SK-N-SH (cell line): ENCODE measurements around the gene CHST1. TPM values are rescaled to one million over a fixed set of nuclear protein-coding genes. Genes with fewer than 3 reads are reported as not detected.

Experiments used
- CTCF ChIA-PET: fragments of 300-600, 350-600 bp; formaldehyde crosslinking; extraction: SDS; loops from one replicate; lab custom pipeline; 2021; lab: Yijun Ruan, JAX
- POLR2A ChIA-PET: fragments of 350-600 bp; sonication (Branson Sonifier 250); formaldehyde crosslinking; extraction: SDS; loops from one replicate; lab custom pipeline; 2020; ENCODE audit warnings: antibody characterized with exemption, inconsistent platforms; lab: Yijun Ruan, JAX
- DNase-seq: peaks from one replicate; pipeline ENCODE4 v3.0.0; 2012
- H2AFZ ChIP-seq: fragments of 200-600 bp; sonication (generic); 2 replicates; pipeline ENCODE4 v1.8.1; 2016; ENCODE audit warnings: antibody characterized with exemption, mild to moderate bottlenecking, low read depth
- H3F3A ChIP-seq: fragments of 200-600 bp; sonication (generic); replicated peaks from 2 replicates; pipeline ENCODE3; 2016; ENCODE audit warnings: antibody characterized with exemption, mild to moderate bottlenecking; ENCODE audit not compliant: insufficient read depth
- H3K27ac ChIP-seq, 2 experiments: fragments of 200-500 bp in 1 of 2; fragments of 200-600 bp in 1 of 2; sonication (Bioruptor generic) in 1 of 2; sonication (generic), shearing (Covaris generic) in 1 of 2; 2 replicates each; pipeline versions ENCODE4 v1.5.1 to v1.6.1; 2014 to 2016; ENCODE audit warnings: low read depth in 2 of 2, inconsistent platforms in 1 of 2, low read length in 1 of 2, mild to moderate bottlenecking in 1 of 2, mixed read lengths in 1 of 2
- H3K27me3 ChIP-seq: fragments of 200-600 bp; sonication (generic), shearing (Covaris generic); 2 replicates; pipeline ENCODE4 v1.6.1; 2016; ENCODE audit warnings: mixed run types; ENCODE audit not compliant: insufficient read depth
- H3K36me3 ChIP-seq, 2 experiments: fragments of 200-500 bp in 1 of 2; fragments of 200-600 bp in 1 of 2; sonication (Bioruptor generic) in 1 of 2; sonication (generic) in 1 of 2; replicated peaks in 1 of 2; 2 replicates each; pipeline versions ENCODE3 to v1.5.1; 2014 to 2016; ENCODE audit warnings: low read length in 1 of 2, mild to moderate bottlenecking in 1 of 2; ENCODE audit not compliant: insufficient read depth in 2 of 2, control insufficient read depth in 1 of 2
- H3K4me1 ChIP-seq, 2 experiments: fragments of 200-500 bp in 1 of 2; fragments of 200-600 bp in 1 of 2; sonication (Bioruptor generic) in 1 of 2; sonication (generic), shearing (Covaris generic) in 1 of 2; 2 replicates each; pipeline versions ENCODE4 v1.5.1 to v1.6.1; 2014 to 2016; ENCODE audit warnings: low read depth in 1 of 2, low read length in 1 of 2, mixed run types in 1 of 2; ENCODE audit not compliant: insufficient read depth in 2 of 2, control insufficient read depth in 1 of 2
- H3K4me2 ChIP-seq: fragments of 200-600 bp; sonication (generic), shearing (Covaris generic); 2 replicates; pipeline ENCODE4 v1.6.1; 2017; ENCODE audit warnings: mixed run types
- H3K4me3 ChIP-seq, 2 experiments: fragments of 200-500 bp in 1 of 2; fragments of 200-600 bp in 1 of 2; sonication (Bioruptor generic) in 1 of 2; sonication (generic), shearing (Covaris generic) in 1 of 2; 2 replicates each; pipeline versions ENCODE4 v1.5.1 to v1.8.1; 2014 to 2016; ENCODE audit warnings: low read depth in 2 of 2, inconsistent platforms in 1 of 2, low read length in 1 of 2, mild to moderate bottlenecking in 1 of 2, mixed read lengths in 1 of 2, moderate library complexity in 1 of 2
- H3K79me2 ChIP-seq: fragments of 200-600 bp; sonication (generic); 2 replicates; pipeline ENCODE4 v1.8.1; 2017; ENCODE audit warnings: mild to moderate bottlenecking; ENCODE audit not compliant: insufficient read depth
- H3K9ac ChIP-seq: fragments of 200-600 bp; sonication (generic); 2 replicates; pipeline ENCODE4 v1.6.1; 2017; ENCODE audit warnings: mixed run types
- H3K9me2 ChIP-seq: fragments of 200-600 bp; sonication (generic); 2 replicates; pipeline ENCODE4 v1.6.1; 2017; ENCODE audit warnings: mixed run types
- H3K9me3 ChIP-seq: fragments of 200-600 bp; sonication (generic); 2 replicates; pipeline ENCODE4 v1.6.1; 2017; ENCODE audit warnings: mixed run types, mild to moderate bottlenecking, moderate library complexity
- H4K20me1 ChIP-seq: fragments of 200-600 bp; sonication (generic); 2 replicates; pipeline ENCODE4 v1.6.1; 2017; ENCODE audit warnings: mild to moderate bottlenecking, mixed run types; ENCODE audit not compliant: insufficient read depth
- CHD2 ChIP-seq: fragments of 150-350 bp; IDR thresholded peaks from 2 replicates; pipeline ENCODE4 v1.6.1; 2018; ENCODE audit warnings: low read length; ENCODE audit not compliant: partially characterized antibody
- EZH2phosphoT487 ChIP-seq: fragments of 200-600 bp; sonication (generic); IDR thresholded peaks from 2 replicates; pipeline ENCODE4 v1.6.1; 2017; ENCODE audit warnings: low read depth, mixed run types, mild to moderate bottlenecking, antibody characterized with exemption, moderate library complexity, borderline replicate concordance
- FOSL2 ChIP-seq: IDR thresholded peaks from 2 replicates; pipeline ENCODE4 v1.4.0; 2012; ENCODE audit warnings: low read depth, mild to moderate bottlenecking, moderate library complexity, borderline replicate concordance
- FOXJ3 ChIP-seq: sonication (generic); formaldehyde crosslinking; IDR thresholded peaks from 2 replicates; pipeline ENCODE4 v1.5.1; 2020; ENCODE audit warnings: mild to moderate bottlenecking, missing genetic modification reagents
- FOXM1 ChIP-seq: IDR thresholded peaks from 2 replicates; pipeline ENCODE4 v1.4.0; 2012; ENCODE audit warnings: low read depth, mild to moderate bottlenecking
- GABPA ChIP-seq: IDR thresholded peaks from 2 replicates; pipeline ENCODE4 v1.4.0; 2012; ENCODE audit warnings: low read depth, mild to moderate bottlenecking
- GATA2 ChIP-seq: sonication (generic); formaldehyde crosslinking; IDR thresholded peaks from 2 replicates; pipeline ENCODE4 v1.5.0; 2020; ENCODE audit warnings: mild to moderate bottlenecking, missing genetic modification reagents
- MEF2A ChIP-seq: IDR thresholded peaks from 2 replicates; pipeline ENCODE4 v1.4.0; 2012; ENCODE audit warnings: low read depth, borderline replicate concordance
- NFIC ChIP-seq: IDR thresholded peaks from 2 replicates; pipeline ENCODE4 v1.4.0; 2012; ENCODE audit warnings: borderline replicate concordance
- NRF1 ChIP-seq: IDR thresholded peaks from 2 replicates; pipeline ENCODE4 v1.6.1; 2012; ENCODE audit warnings: low read depth, mild to moderate bottlenecking, low read length
- POLR2AphosphoS5 ChIP-seq: IDR thresholded peaks from 2 replicates; pipeline ENCODE4 v1.6.1; 2012; ENCODE audit warnings: low read depth, low read length
- RAD21 ChIP-seq: IDR thresholded peaks from 2 replicates; pipeline ENCODE4 v1.6.1; 2012; ENCODE audit warnings: mild to moderate bottlenecking, low read length
- RXRA ChIP-seq: IDR thresholded peaks from 2 replicates; pipeline ENCODE4 v1.4.0; 2012; ENCODE audit warnings: low read depth, mild to moderate bottlenecking, borderline replicate concordance
- TAF1 ChIP-seq: IDR thresholded peaks from 2 replicates; pipeline ENCODE4 v1.6.1; 2012; ENCODE audit warnings: low read depth, mild to moderate bottlenecking, low read length, moderate library complexity, borderline replicate concordance
- TEAD4 ChIP-seq: IDR thresholded peaks from 2 replicates; pipeline ENCODE4 v1.4.0; 2012; ENCODE audit warnings: mild to moderate bottlenecking, borderline replicate concordance; ENCODE audit not compliant: insufficient read depth
- YY1 ChIP-seq: IDR thresholded peaks from 2 replicates; pipeline ENCODE4 v1.4.0; 2012; ENCODE audit warnings: low read depth, mild to moderate bottlenecking
- ZBTB33 ChIP-seq: IDR thresholded peaks from 2 replicates; pipeline ENCODE4 v1.4.0; 2012; ENCODE audit warnings: low read depth, borderline replicate concordance
- WGBS: methylation state at CpG from one replicate; pipeline ENCODE4 v1.1.6; 2017; ENCODE audit warnings: low lambda C conversion rate; 5-methylcytosine and 5-hydroxymethylcytosine counted together
- polyA plus RNA-seq, 3 experiments: library from polyadenylated mRNA; depleted of rRNA; stranded (reverse); fragments of >200 nt; gene quantifications; 2 replicates each; pipeline ENCODE4 v1.2.3, GENCODE V29; 2012
- TF ChIP-seq, protein P1 (sequence below): IDR thresholded peaks from 2 replicates; pipeline ENCODE4 v1.6.1; 2012; ENCODE audit warnings: mild to moderate bottlenecking, low read depth, low read length, moderate library complexity
- TF ChIP-seq, protein P2 (sequence below): fragments of 150-350 bp; IDR thresholded peaks from 2 replicates; pipeline ENCODE4 v1.6.1; 2017; ENCODE audit warnings: antibody characterized with exemption, low read length, low read depth, borderline replicate concordance

The CHST1 gene
- polyA plus RNA-seq, 1 of the 3 experiments (the other 2 are of a cell fraction), result 4.9 TPM

DNA sequence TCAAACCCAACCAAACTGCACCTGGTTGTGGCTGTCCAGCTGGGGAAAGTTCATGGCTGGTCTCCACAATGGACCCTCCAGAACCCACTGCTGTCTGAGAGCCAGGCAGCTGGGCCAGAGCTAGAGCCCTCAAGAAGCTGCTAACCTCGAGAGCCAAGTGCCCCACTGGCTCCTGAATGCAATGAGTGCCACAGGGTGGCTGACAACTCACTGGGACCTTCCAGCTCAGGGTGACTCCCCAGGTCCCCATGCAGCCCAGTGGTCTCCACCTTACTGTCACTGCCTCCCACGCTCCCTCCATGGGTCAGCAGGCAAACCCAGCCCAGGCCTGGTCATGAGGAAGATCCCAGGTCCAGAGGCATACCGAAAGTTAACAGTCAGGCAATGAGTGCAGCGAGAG lies 8.0 kb upstream of the CHST1 start:
- Histone ChIP-seq H3K9ac (no peak overlapping the region), H3K4me1 (no peaks in the 10 kb centered on the region), H3K27ac (no peak overlapping the region), H2AFZ (no peak overlapping the region), H3K27me3 (no peaks in the 10 kb centered on the region; the same call in 1 of the 2 replicates), H3K4me2 (no peak overlapping the region), H3K9me2 (no peaks in the 10 kb centered on the region), H3K36me3 (no peaks in the 10 kb centered on the region), H4K20me1 (no peaks in the 10 kb centered on the region), H3K4me3 (no peak overlapping the region), H3K79me2 (no peaks in the 10 kb centered on the region), H3F3A (no peaks in the 10 kb centered on the region), H3K9me3 (no peaks in the 10 kb centered on the region)
- CTCF ChIA-PET, result interaction anchor here (1.0 to 2.0 kb wide), 3 partner anchors 12 to 302 kb away, joined by 3 to 8 read pairs (median 6); no protein-coding TSS in a partner anchor
- WGBS, result 68% methylated on average over 4 of the region's 4 CpGs
- POLR2A ChIA-PET, result no interaction called here
- no peak for DNase-seq
- TF ChIP-seq, protein P1, sequence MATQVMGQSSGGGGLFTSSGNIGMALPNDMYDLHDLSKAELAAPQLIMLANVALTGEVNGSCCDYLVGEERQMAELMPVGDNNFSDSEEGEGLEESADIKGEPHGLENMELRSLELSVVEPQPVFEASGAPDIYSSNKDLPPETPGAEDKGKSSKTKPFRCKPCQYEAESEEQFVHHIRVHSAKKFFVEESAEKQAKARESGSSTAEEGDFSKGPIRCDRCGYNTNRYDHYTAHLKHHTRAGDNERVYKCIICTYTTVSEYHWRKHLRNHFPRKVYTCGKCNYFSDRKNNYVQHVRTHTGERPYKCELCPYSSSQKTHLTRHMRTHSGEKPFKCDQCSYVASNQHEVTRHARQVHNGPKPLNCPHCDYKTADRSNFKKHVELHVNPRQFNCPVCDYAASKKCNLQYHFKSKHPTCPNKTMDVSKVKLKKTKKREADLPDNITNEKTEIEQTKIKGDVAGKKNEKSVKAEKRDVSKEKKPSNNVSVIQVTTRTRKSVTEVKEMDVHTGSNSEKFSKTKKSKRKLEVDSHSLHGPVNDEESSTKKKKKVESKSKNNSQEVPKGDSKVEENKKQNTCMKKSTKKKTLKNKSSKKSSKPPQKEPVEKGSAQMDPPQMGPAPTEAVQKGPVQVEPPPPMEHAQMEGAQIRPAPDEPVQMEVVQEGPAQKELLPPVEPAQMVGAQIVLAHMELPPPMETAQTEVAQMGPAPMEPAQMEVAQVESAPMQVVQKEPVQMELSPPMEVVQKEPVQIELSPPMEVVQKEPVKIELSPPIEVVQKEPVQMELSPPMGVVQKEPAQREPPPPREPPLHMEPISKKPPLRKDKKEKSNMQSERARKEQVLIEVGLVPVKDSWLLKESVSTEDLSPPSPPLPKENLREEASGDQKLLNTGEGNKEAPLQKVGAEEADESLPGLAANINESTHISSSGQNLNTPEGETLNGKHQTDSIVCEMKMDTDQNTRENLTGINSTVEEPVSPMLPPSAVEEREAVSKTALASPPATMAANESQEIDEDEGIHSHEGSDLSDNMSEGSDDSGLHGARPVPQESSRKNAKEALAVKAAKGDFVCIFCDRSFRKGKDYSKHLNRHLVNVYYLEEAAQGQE, result no peak
- TF ChIP-seq YY1, result no peak
- TF ChIP-seq NFIC, result no peak
- TF ChIP-seq GATA2 (CRISPR knock-in tag), result no peak
- no peak for TF ChIP-seq CHD2
- TF ChIP-seq, all 33 proteins: peak for 0

DNA sequence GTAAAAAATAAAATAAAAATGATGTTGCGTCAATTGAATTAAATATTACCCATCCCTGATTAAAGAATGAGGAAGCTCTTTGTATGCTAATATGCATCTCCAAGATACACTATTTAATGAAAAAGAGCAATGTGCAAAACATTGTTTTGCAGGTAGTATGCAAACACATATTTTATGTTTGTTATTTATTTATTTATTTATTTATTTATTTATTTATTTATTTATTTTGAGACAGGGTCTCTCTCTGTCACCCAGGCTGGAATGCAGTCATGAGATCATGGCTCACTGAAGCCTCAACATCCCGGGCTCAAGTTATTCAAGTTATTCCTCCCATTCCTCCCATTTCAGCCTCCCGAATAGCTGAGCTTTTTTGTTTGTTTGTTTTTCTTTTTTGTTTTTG lies 7.2 kb upstream of the CHST1 start:
- Histone ChIP-seq H3K4me3 (no peak overlapping the region), H3K27me3 (no peaks in the 10 kb centered on the region; the same call in 1 of the 2 replicates), H3F3A (no peaks in the 10 kb centered on the region), H3K79me2 (no peaks in the 10 kb centered on the region), H3K4me2 (no peak overlapping the region), H3K36me3 (no peaks in the 10 kb centered on the region), H2AFZ (no peak overlapping the region), H4K20me1 (no peaks in the 10 kb centered on the region), H3K27ac (no peak overlapping the region), H3K9me2 (no peaks in the 10 kb centered on the region), H3K9me3 (no peaks in the 10 kb centered on the region), H3K4me1 (no peaks in the 10 kb centered on the region), H3K9ac (no peak overlapping the region)
- no peak for DNase-seq
- 76% methylated on average over 3 of the region's 3 CpGs for WGBS
- POLR2A ChIA-PET, result no interaction called here
- CTCF ChIA-PET, result interaction anchor here (0.8 to 2.0 kb wide), 4 partner anchors 15 to 301 kb away, joined by 3 to 8 read pairs (median 5); no protein-coding TSS in a partner anchor
- TF ChIP-seq RAD21 (no peak), TAF1 (no peak), EZH2phosphoT487 (no peak), YY1 (no peak), GATA2 (CRISPR knock-in tag) (no peak), RXRA (no peak), FOSL2 (no peak), FOXM1 (no peak), GABPA (no peak), FOXJ3 (CRISPR knock-in tag) (no peak), MEF2A (no peak), ZBTB33 (no peak), POLR2AphosphoS5 (no peak), NRF1 (no peak), TEAD4 (no peak)
- TF ChIP-seq, protein P2, sequence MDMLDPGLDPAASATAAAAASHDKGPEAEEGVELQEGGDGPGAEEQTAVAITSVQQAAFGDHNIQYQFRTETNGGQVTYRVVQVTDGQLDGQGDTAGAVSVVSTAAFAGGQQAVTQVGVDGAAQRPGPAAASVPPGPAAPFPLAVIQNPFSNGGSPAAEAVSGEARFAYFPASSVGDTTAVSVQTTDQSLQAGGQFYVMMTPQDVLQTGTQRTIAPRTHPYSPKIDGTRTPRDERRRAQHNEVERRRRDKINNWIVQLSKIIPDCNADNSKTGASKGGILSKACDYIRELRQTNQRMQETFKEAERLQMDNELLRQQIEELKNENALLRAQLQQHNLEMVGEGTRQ, result no peak
